ENCODE results near the gene EHD4.

DNA sequence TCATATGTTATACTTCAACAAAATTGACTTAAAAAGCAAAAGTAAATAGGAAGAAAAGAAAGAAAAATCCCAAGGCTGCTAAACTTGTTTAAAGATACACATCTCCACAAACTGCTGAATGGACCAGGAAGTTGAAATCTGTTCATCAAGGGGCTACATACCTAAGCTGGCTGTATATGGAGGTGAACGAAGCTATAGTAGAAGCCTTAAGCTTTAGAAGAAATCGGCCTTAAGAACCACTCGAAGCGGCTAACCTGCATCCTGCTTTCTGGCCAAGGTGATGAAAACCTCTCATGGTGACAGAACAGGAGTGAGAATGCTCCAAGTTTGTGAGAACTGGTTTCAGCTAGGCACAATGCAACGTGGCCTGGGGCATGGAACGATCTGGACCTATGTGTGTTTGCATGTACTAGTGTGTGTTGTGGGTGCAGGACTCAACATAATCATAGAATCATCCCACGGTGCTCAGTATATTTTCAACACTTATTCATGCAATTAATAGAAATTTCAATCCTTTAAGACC, 47.2 kb downstream of the EHD4 start:
- TF ChIP-seq, protein P1, sequence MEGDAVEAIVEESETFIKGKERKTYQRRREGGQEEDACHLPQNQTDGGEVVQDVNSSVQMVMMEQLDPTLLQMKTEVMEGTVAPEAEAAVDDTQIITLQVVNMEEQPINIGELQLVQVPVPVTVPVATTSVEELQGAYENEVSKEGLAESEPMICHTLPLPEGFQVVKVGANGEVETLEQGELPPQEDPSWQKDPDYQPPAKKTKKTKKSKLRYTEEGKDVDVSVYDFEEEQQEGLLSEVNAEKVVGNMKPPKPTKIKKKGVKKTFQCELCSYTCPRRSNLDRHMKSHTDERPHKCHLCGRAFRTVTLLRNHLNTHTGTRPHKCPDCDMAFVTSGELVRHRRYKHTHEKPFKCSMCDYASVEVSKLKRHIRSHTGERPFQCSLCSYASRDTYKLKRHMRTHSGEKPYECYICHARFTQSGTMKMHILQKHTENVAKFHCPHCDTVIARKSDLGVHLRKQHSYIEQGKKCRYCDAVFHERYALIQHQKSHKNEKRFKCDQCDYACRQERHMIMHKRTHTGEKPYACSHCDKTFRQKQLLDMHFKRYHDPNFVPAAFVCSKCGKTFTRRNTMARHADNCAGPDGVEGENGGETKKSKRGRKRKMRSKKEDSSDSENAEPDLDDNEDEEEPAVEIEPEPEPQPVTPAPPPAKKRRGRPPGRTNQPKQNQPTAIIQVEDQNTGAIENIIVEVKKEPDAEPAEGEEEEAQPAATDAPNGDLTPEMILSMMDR (IDR thresholded peaks at IDR 0.05; ENCODE audit: low read length): no peak
- TF ChIP-seq EZH2 (IDR thresholded peaks at IDR 0.05; ENCODE audit: borderline replicate concordance, low read length): no peak
